Activated naive CD4-positive, alpha-beta T cell treated with anti-CD3 and anti-CD28 coated beads, Interleukin-2, amount 50 U/mL, for 72 hours (primary cell): ENCODE results near the gene CARTPT. TPM values are rescaled to one million over a fixed set of nuclear protein-coding genes. Genes with fewer than 3 reads are reported as not detected.

Source experiments
- ATAC-seq, 2 donors: fragments of 150-1000 bp; cut with Tn5 transposase; 2 replicates each; pipeline ENCODE4 v1.10.0; 2021; ENCODE audit warnings: mild to moderate bottlenecking in 2 of 2, moderate library complexity in 2 of 2
- DNase-seq, 2 donors: peaks; one replicate each; pipeline ENCODE4 v3.0.0; 2021 to 2022; ENCODE audit warnings: low spot score in 2 of 2
- H3K27ac Mint-ChIP-seq, 2 donors: one replicate each; pipeline ENCODE4 v1.8.0; 2022; ENCODE audit warnings: mild to moderate bottlenecking in 2 of 2, mixed read lengths in 2 of 2
- H3K36me3 Mint-ChIP-seq, 2 donors: one replicate each; pipeline ENCODE4 v1.8.0; 2022; ENCODE audit warnings: mixed read lengths in 2 of 2
- H3K9me3 Mint-ChIP-seq, 2 donors: one replicate each; pipeline ENCODE4 v1.8.0; 2022; ENCODE audit warnings: mixed read lengths in 2 of 2
- total RNA-seq, 2 donors: library from RNA; stranded (reverse); gene quantifications; one replicate each; pipeline ENCODE4 v1.2.3, GENCODE V29; 2022

Gene CARTPT
- total RNA-seq, 2 donors from 2014 or later, result not detected

DNA sequence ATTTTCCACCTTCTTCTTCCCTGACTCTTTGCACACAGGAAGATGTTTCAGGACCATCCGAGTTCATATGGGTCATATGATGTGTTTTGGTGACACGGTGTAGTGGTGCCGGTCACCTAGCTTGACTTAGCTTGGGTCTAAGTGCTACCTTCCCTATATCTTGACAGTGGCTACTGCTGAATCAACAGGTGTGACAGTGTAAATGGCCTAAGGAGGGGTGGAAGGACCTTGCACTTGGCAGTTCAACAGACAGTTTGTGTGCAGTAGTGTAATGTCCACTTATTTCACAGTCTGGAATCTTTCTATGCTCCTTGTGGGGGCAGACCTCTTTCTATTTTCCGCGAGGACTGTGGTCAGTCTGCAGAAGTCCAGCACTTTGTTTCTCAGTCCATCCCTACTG lies 43.8 kb downstream of the CARTPT start:
- H3K9me3 Mint-ChIP-seq, result no peaks in the 10 kb centered on the region
- DNase-seq (no peak), ATAC-seq (no peak)
- H3K27ac Mint-ChIP-seq, result no peak overlapping the region
- H3K36me3 Mint-ChIP-seq, result no peaks in the 10 kb centered on the region

- ATAC-seq (no peak), DNase-seq (no peak)
- Mint-ChIP-seq H3K27ac (no peak overlapping the region), H3K9me3 (no peaks in the 10 kb centered on the region), H3K36me3 (no peaks in the 10 kb centered on the region)
These were observed 48.6 kb downstream of the CARTPT start for GRCh38 chr5:71767661-71768060.

DNA sequence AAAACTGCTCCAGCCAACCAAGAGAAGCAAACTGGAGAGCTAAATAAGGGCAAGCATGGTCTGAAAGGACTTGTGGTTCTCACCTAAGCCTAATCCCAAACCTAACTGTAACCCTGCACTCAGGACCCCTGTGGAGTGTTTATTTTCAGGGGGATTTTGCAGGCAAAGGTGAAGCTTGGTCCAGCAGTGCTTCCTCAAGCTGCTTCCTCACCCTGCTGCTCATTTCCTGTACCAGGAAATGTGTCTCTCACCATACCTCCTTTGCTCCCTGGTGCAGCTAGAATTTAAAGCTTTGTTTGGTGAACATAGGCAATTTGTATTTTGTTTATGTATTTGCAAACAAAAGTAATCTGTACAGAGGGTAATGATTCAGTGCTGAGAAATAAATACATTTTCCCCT lies 50.2 kb downstream of the CARTPT start:
- ATAC-seq (no peak), DNase-seq (no peak)
- H3K27ac Mint-ChIP-seq, result no peak overlapping the region
- no peaks in the 10 kb centered on the region for H3K36me3 Mint-ChIP-seq
- no peaks in the 10 kb centered on the region for H3K9me3 Mint-ChIP-seq

- H3K9me3 Mint-ChIP-seq, result no peaks in the 10 kb centered on the region
- H3K36me3 Mint-ChIP-seq, result no peaks in the 10 kb centered on the region
- ATAC-seq (no peak), DNase-seq (no peak)
- H3K27ac Mint-ChIP-seq, result no peak overlapping the region
These were observed 51.3 kb downstream of the CARTPT start for GRCh38 chr5:71770381-71770780.

Other genes with a start within 250 kb of the CARTPT start
- gene MCCC2, start 131.9 kb upstream of the CARTPT start, total RNA-seq, result 10 to 100 TPM; 55.0 to 57.6 TPM